Suprapubic skin (tissue), 4 donors: ENCODE measurements around the gene ZNF823.

ENCODE experiments used
- CTCF ChIP-seq, 2 donors: fragments of 200-600 bp in 1 of 2; fragments of 450-650 bp in 1 of 2; sonication (generic) in 1 of 2; IDR thresholded peaks; one replicate each; pipeline ENCODE4 v1.5.1; 2016 to 2019; ENCODE audit warnings: antibody characterized with exemption in 2 of 2, mild to moderate bottlenecking in 1 of 2, moderate library complexity in 1 of 2
- EP300 ChIP-seq: sonication (generic); formaldehyde crosslinking; IDR thresholded peaks from one replicate; pipeline ENCODE4 v1.6.1; 2017; ENCODE audit warnings: antibody characterized with exemption
- POLR2AphosphoS5 ChIP-seq, 3 donors: sonication (generic); formaldehyde crosslinking; IDR thresholded peaks; one replicate each; pipeline ENCODE4 v1.6.1; 2017; ENCODE audit warnings: antibody characterized with exemption in 3 of 3

GRCh38 chr19:11754663-11755062 lies 15.9 kb upstream of the ZNF823 start:
- no peak for TF ChIP-seq CTCF (IDR thresholded peaks at IDR 0.05)
- no peak for TF ChIP-seq POLR2AphosphoS5 (IDR thresholded peaks at IDR 0.05)
- no peak for TF ChIP-seq EP300
